ENCODE measurements around the gene CDH1.
"Not testable (repeated sequence)": the region's sequence is repeated elsewhere in the genome, so short reads cannot be mapped to it uniquely, and the experiment has no call there.

CDH1 gene

DNA sequence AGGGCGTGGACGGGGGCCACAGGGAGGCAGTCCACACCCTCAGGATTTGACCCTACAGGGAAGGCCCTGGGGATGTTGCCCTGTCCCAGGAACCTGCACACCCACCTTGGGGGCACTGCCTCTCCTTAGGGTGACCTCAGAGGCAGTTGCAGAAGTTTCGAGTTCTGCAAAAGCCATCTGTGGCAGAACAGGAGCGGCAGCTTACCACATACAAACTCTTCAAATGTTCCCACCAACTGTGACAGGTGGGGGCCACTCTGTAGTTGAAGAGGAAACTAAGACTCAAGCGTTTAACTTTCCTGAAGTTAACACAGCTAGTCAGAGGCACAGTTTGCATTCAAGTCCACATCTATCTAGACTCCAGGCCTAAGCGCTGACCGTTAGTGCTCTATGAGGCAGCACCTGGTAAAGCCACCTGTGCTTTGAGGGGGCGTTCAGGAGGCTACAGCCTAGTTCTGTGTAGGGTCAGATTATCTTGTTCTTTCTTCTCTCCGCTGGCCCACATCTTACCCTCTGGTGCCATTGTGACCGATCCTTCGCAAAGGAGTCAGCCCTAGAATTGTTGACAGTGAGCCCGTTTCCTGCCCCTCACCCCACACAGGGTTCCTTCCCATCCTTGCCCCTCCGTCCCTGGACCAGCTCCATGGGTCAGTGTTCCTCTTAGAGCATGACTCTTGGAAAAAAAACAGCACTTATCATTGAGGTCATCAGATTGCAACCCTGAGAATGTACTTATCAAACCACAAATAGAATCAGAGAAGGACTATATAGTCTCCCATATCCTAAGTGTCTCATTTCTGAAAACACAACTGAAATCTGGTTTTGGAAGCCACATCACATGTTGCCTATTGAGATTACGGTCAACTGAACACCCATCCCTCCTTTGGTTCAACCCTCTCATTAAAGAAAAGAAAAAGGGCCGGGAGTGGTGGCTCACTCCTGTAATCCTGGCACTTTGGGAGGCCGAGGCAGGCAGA lies 45.4 kb downstream of the CDH1 start:
- no peak for TF ChIP-seq CTCF (IDR thresholded peaks at IDR 0.05; ENCODE audit: extremely low read depth, missing control alignments)

DNA sequence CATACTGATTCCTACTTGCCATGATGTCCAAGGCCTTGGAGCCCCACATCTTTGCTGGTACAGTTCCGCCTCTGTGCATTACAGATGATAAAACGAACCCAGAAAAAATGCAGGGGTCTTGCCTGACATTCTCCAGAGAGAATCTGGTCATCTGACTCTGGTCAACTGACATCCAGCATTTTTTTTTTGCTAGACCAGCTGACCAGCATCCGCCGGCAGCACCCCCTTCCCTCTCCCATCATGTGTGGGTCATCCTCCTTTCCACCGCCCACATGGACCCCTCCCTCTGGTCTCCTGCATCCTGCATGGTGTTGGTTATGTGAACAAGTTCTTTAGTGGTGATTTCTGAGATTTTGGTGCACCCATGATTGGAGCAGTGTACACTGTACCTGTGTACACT lies 47.1 kb downstream of the CDH1 start:
- DNase-seq (ENCODE audit: low spot score): no peak
- no peak for TF ChIP-seq CTCF (IDR thresholded peaks at IDR 0.05; ENCODE audit: extremely low read depth, missing control alignments)

More for the DNA sequence above, 45.4 kb downstream of the CDH1 start:
- DNase-seq (ENCODE audit: low spot score): peak; percentile 32

GRCh38 chr16:68784721-68785120 lies 47.6 kb downstream of the CDH1 start:
- TF ChIP-seq CTCF (IDR thresholded peaks at IDR 0.05; ENCODE audit: extremely low read depth, missing control alignments): no peak
- DNase-seq (ENCODE audit: low spot score): no peak

- no peak for TF ChIP-seq CTCF (IDR thresholded peaks at IDR 0.05; ENCODE audit: extremely low read depth, missing control alignments)
- no peak for DNase-seq (ENCODE audit: low spot score)
These were observed 48.6 kb downstream of the CDH1 start for GRCh38 chr16:68785715-68786114.

GRCh38 chr16:68786685-68787418 lies 49.8 kb downstream of the CDH1 start:
- no peak for DNase-seq (ENCODE audit: low spot score)

GRCh38 chr16:68787419-68787807 lies 50.3 kb downstream of the CDH1 start:
- not testable (repeated sequence) for DNase-seq (ENCODE audit: low spot score)

More at GRCh38 chr16:68786685-68787418, 49.8 kb downstream of the CDH1 start:
- no peak for TF ChIP-seq CTCF (IDR thresholded peaks at IDR 0.05; ENCODE audit: extremely low read depth, missing control alignments)

DNA sequence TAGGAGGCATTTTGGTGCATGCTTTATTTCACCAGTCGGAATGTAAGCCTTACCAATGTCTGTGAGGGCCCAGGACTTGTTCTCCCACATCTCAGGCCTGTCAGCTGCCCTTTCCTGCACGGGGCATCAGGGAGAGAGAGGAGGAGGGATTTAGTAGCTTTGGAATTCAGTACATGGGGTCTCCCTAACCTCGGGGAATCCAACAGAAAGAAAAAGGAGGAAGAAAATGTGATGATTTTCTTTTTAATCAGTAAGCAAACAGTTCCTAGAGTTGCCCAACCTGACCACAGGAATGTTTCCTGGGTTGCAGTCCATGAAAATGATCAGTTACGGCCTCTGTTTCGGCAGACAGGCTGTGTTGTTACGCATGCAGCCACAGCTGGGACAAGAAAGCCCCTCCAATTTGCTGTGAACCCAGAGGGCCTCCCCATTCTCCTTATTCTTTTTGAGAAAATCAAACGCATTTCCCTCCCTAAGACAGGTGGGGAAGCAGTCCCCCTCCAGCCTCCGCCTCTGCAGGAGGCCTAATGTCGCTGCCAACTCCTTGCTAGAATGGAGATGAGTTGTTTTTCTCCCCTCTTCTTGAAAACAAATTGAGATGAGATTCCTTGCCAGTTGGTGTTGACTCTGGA lies 53.2 kb downstream of the CDH1 start:
- TF ChIP-seq CTCF (IDR thresholded peaks at IDR 0.05; ENCODE audit: extremely low read depth, missing control alignments): no peak
- DNase-seq (ENCODE audit: low spot score): no peak

Data from GM20000 (cell line).